GM12878 (cell line): Measurements from ENCODE around the gene DIP2B. TPM values are rescaled to one million over a fixed set of nuclear protein-coding genes. Genes with fewer than 3 reads are reported as not detected.

Experiments
- ATAC-seq: fragments of 200-7000 bp; cut with Tn5 transposase; 3 replicates; pipeline ENCODE4 v1.9.1; 2020; ENCODE audit warnings: mild to moderate bottlenecking, moderate library complexity
- BruUV-seq: library from RNA; stranded (reverse); fragments of 400-500 nt; replicated peaks from 2 replicates; lab custom pipeline; 2021; lab: Mats Ljungman, UMichigan
- CTCF ChIA-PET: fragments of 300-600 bp; sonication (Branson Sonifier 250); formaldehyde crosslinking; extraction: SDS; loops from one replicate; lab custom pipeline; 2021; ENCODE audit warnings: inconsistent platforms; lab: Yijun Ruan, JAX
- POLR2A ChIA-PET: fragments of 350-600 bp; formaldehyde crosslinking; extraction: SDS; loops from one replicate; lab custom pipeline; 2021; ENCODE audit warnings: inconsistent platforms; lab: Charles Lee
- RAD21 ChIA-PET: fragments of 300-600 bp; sonication (Branson Sonifier 250); formaldehyde crosslinking; loops from one replicate; lab custom pipeline; 2023; ENCODE audit warnings: antibody characterized with exemption; ENCODE audit not compliant: unreplicated experiment; lab: Charles Lee
- SMC1A ChIA-PET: fragments of 300-600 bp; sonication (Branson Sonifier 250); formaldehyde crosslinking; loops from one replicate; lab custom pipeline; 2023; ENCODE audit not compliant: unreplicated experiment, uncharacterized antibody; lab: Charles Lee
- DNase-seq: peaks from one replicate; pipeline ENCODE4 v3.0.0-alpha.2; 2011; ENCODE audit warnings: low read depth, low spot score
- FAIRE-seq: peaks from 3 replicates; lab custom pipeline; 2011; peaks lifted over from hg19 to GRCh38; lab: Jason Lieb, UNC
- H2AFZ ChIP-seq: 2 replicates; pipeline ENCODE4 v1.6.0; 2011; ENCODE audit warnings: low read depth, low read length, control low read depth; ENCODE audit not compliant: control insufficient read depth
- H3K27ac ChIP-seq: 2 replicates; pipeline ENCODE4 v1.5.1; 2011; ENCODE audit warnings: control low read depth; ENCODE audit not compliant: control insufficient read depth, insufficient read depth
- H3K27me3 ChIP-seq, 2 experiments: replicated peaks in 1 of 2; 2 replicates each; pipeline versions ENCODE4 v1.6.0 to v1.6.1; 2011; ENCODE audit warnings: low read length in 1 of 2; ENCODE audit not compliant: control insufficient read depth in 2 of 2, insufficient read depth in 2 of 2
- H3K36me3 ChIP-seq, 2 experiments: 2 replicates each; pipeline ENCODE4 v1.5.1; 2011; ENCODE audit warnings: low read length in 1 of 2; ENCODE audit not compliant: control insufficient read depth in 2 of 2, insufficient read depth in 2 of 2
- H3K4me1 ChIP-seq: 2 replicates; pipeline ENCODE4 v1.6.1; 2011; ENCODE audit warnings: mild to moderate bottlenecking, low read length, moderate library complexity, mixed read lengths; ENCODE audit not compliant: control insufficient read depth, insufficient read depth
- H3K4me2 ChIP-seq: 2 replicates; pipeline ENCODE4 v1.6.0; 2011; ENCODE audit warnings: control low read depth; ENCODE audit not compliant: control insufficient read depth, insufficient read depth
- H3K4me3 ChIP-seq: fragments of 200-600 bp; sonication (generic); 2 replicates; pipeline ENCODE4 v1.5.1; 2016
- H3K79me2 ChIP-seq: 2 replicates; pipeline ENCODE4 v1.6.0; 2011; ENCODE audit warnings: low read length; ENCODE audit not compliant: control insufficient read depth, insufficient read depth
- H3K9ac ChIP-seq: 2 replicates; pipeline ENCODE4 v1.8.0; 2011; ENCODE audit warnings: low read length, control low read depth, mixed read lengths; ENCODE audit not compliant: control insufficient read depth, insufficient read depth
- H3K9me3 ChIP-seq: replicated peaks from 3 replicates; pipeline ENCODE4 v1.5.1; 2011; ENCODE audit warnings: mild to moderate bottlenecking, low read length; ENCODE audit not compliant: control insufficient read depth, insufficient read depth
- H4K20me1 ChIP-seq: 2 replicates; pipeline ENCODE4 v1.6.0; 2011; ENCODE audit not compliant: control insufficient read depth, insufficient read depth
- BHLHE40 ChIP-seq, 2 experiments: fragments of 450-650 bp in 1 of 2; IDR thresholded peaks; 2 replicates each; pipeline ENCODE4 v1.6.1; 2011 to 2017; ENCODE audit warnings: low read depth in 2 of 2, borderline replicate concordance in 1 of 2, improper control_type of control experiment in 1 of 2, low read length in 1 of 2, mild to moderate bottlenecking in 1 of 2
- CREB1 ChIP-seq: IDR thresholded peaks from 2 replicates; pipeline ENCODE4 v1.6.1; 2012; ENCODE audit warnings: low read depth, mild to moderate bottlenecking, inconsistent platforms
- FOXK2 ChIP-seq: fragments of 450-650 bp; IDR thresholded peaks from 2 replicates; pipeline ENCODE4 v1.6.1; 2017; ENCODE audit warnings: mild to moderate bottlenecking, moderate library complexity
- HDAC6 ChIP-seq: fragments of 200-600 bp; sonication (generic); IDR thresholded peaks from one replicate; pipeline ENCODE4 v1.8.0; 2017; ENCODE audit warnings: antibody characterized with exemption; ENCODE audit not compliant: unreplicated experiment
- HDGF ChIP-seq: fragments of 450-650 bp; IDR thresholded peaks from 2 replicates; pipeline ENCODE4 v1.6.1; 2016; ENCODE audit warnings: antibody characterized with exemption
- IKZF2 ChIP-seq, 2 experiments: fragments of 450-650 bp; IDR thresholded peaks; 2 replicates each; pipeline ENCODE4 v1.6.1; 2017; ENCODE audit warnings: mild to moderate bottlenecking in 2 of 2, moderate library complexity in 2 of 2
- PAX8 ChIP-seq: fragments of 450-650 bp; IDR thresholded peaks from 2 replicates; pipeline ENCODE4 v1.6.1; 2017; ENCODE audit warnings: mild to moderate bottlenecking, moderate library complexity
- POLR2AphosphoS2 ChIP-seq: IDR thresholded peaks from 2 replicates; pipeline ENCODE4 v1.6.1; 2011; ENCODE audit warnings: low read depth, mild to moderate bottlenecking, low read length, improper control_type of control experiment, moderate library complexity
- RAD21 ChIP-seq: IDR thresholded peaks from 2 replicates; pipeline ENCODE4 v1.6.1; 2011; ENCODE audit warnings: mild to moderate bottlenecking, low read depth, low read length, moderate library complexity; ENCODE audit not compliant: insufficient read depth
- SIX5 ChIP-seq: IDR thresholded peaks from 2 replicates; pipeline ENCODE4 v1.6.1; 2011; ENCODE audit warnings: mild to moderate bottlenecking, low read depth, low read length, moderate library complexity; ENCODE audit not compliant: severe bottlenecking
- SP1 ChIP-seq: IDR thresholded peaks from one replicate; pipeline ENCODE4 v1.6.1; 2011; ENCODE audit warnings: low read depth, low read length
- TCF12 ChIP-seq: IDR thresholded peaks from 2 replicates; pipeline ENCODE4 v1.6.1; 2011; ENCODE audit warnings: low read depth, mild to moderate bottlenecking, low read length
- WRNIP1 ChIP-seq: IDR thresholded peaks from 2 replicates; pipeline ENCODE4 v1.6.1; 2011; ENCODE audit warnings: low read depth, low read length, improper control_type of control experiment, borderline replicate concordance
- ZNF207 ChIP-seq: fragments of 450-650 bp; IDR thresholded peaks from 2 replicates; pipeline ENCODE4 v1.6.1; 2014; ENCODE audit warnings: antibody characterized with exemption, mild to moderate bottlenecking, borderline replicate concordance
- WGBS: methylation state at CpG from one replicate; pipeline ENCODE4 v1.1.6; 2016; ENCODE audit warnings: low lambda C conversion rate; ENCODE audit not compliant: insufficient replicate concordance, insufficient coverage; ENCODE audit errors: missing lambda C conversion rate; 5-methylcytosine and 5-hydroxymethylcytosine counted together
- in situ Hi-C: fragments of 300-500 bp; cut with MboI; formaldehyde crosslinking; loops from 9 replicates; pipeline ENCODE4 v1.14.3; 2018; ENCODE audit warnings: mixed read lengths
- intact Hi-C: fragments of 100-400 bp; cut with micrococcal nuclease; formaldehyde crosslinking; loops from one replicate; pipeline ENCODE4 v1.14.2; 2022; ENCODE audit not compliant: unreplicated experiment
- polyA plus RNA-seq, 11 experiments: library from polyadenylated mRNA; depleted of rRNA in 4 of 11; unstranded in 6 of 11; stranded (reverse) in 5 of 11; fragments of >200 nt; fragmentation: Nextera tagmentation in 4 of 11; fragmentation: Illumina TruSeq in 1 of 11; extraction: Ambion mirVana in 4 of 11; extraction: Trizol in 1 of 11; gene quantifications; 1 replicate in 1 of 11; 2 replicates in 10 of 11; pipeline versions ENCODE4 v1.2.1 to v1.2.3, GENCODE V29; 2011 to 2016; ENCODE audit warnings: inconsistent platforms in 2 of 11, missing spikeins in 2 of 11, low read depth in 1 of 11
- total RNA-seq, 4 experiments: library from RNA; depleted of rRNA in 3 of 4; stranded (reverse); fragments of >200 nt in 3 of 4; fragmentation: Illumina TruSeq in 1 of 4; extraction: Trizol in 1 of 4; gene quantifications; 2 replicates each; pipeline versions ENCODE4 v1.2.1 to v1.2.3, GENCODE V29; 2013 to 2021
- TF ChIP-seq, protein P1 (sequence below): fragments of 450-650 bp; IDR thresholded peaks from 2 replicates; pipeline ENCODE4 v1.6.1; 2017; ENCODE audit warnings: mild to moderate bottlenecking, moderate library complexity
- TF ChIP-seq, protein P2 (sequence below): fragments of 450-650 bp; IDR thresholded peaks from 2 replicates; pipeline ENCODE4 v1.6.1; 2017; ENCODE audit warnings: antibody characterized with exemption, mild to moderate bottlenecking, moderate library complexity

The DIP2B gene
- total and polyA plus RNA-seq, 10 of the 15 experiments (the other 5 are each of a cell fraction or from before 2014, with no cell fraction given), result 4.5 to 30.0 (median 18.6) TPM

DNA sequence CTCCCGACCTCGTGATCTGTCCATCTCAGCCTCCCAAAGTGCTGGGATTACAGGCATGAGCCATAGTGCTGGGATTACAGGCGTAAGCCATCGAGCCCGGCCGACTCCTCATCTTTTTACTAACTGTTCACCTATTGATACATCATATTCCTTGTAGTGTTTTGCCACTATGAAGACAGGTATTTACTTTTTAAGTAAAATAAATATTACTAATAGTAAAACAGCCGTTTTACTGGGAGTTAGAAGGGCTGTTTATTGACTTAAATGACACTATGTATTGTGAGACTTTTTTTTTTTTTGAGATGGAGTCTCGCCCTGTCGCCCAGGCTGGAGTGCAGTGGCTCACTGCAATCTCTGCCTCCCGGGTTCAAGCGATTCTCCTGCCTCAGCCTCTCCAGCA is 51.5 kb downstream of the DIP2B start:
- H3K27me3 ChIP-seq, result no peaks in the 10 kb centered on the region
- peaks cover 22% of the 10 kb centered on the region for H3K79me2 ChIP-seq
- H3K9ac ChIP-seq, result no peak overlapping the region
- POLR2A ChIA-PET, result no interaction called here
- H4K20me1 ChIP-seq, result no peaks in the 10 kb centered on the region
- DNase-seq (no peak), ATAC-seq (no peak), FAIRE-seq (no peak)
- no peaks in the 10 kb centered on the region; the same call in 2 of the 3 replicates for H3K9me3 ChIP-seq
- H3K4me1 ChIP-seq, result no peaks in the 10 kb centered on the region; the same call in 1 of the 2 replicates
- RAD21 ChIA-PET, result no interaction called here
- BruUV-seq, result no TSS peak
- in situ Hi-C loops, result no loop called here
- H3K4me3 ChIP-seq, result no peak overlapping the region
- intact Hi-C loops, result no loop called here
- no peak overlapping the region for H2AFZ ChIP-seq
- H3K27ac ChIP-seq, result no peak overlapping the region
- CTCF ChIA-PET, result interaction anchor here (0.7 kb wide), 1 partner anchor 12 kb away, joined by 3 read pairs; no protein-coding TSS in a partner anchor
- SMC1A ChIA-PET, result interaction anchor here (1.0 to 1.1 kb wide), 2 partner anchors 11 to 47 kb away, joined by 3 to 5 read pairs; no protein-coding TSS in a partner anchor
- no peak overlapping the region for H3K4me2 ChIP-seq
- 96% methylated on average over 11 of the region's 11 CpGs for WGBS
- peaks cover 0 to 1% of the 10 kb centered on the region in 2 experiments; a peak in 2 of 4 replicates for H3K36me3 ChIP-seq
- TF ChIP-seq RAD21, result no peak
- TF ChIP-seq SP1, result no peak
- TF ChIP-seq HDAC6, result no peak
- TF ChIP-seq CREB1, result no peak
- TF ChIP-seq ZNF207, result no peak
- no peak for TF ChIP-seq FOXK2
- no peak for TF ChIP-seq PAX8
- no peak for TF ChIP-seq WRNIP1
- no peak for TF ChIP-seq POLR2AphosphoS2
- no peak for TF ChIP-seq BHLHE40 (IDR thresholded peaks at IDR 0.05; ENCODE audit: borderline replicate concordance in 1 of 2, low read depth in 2 of 2, low read length in 1 of 2)
- TF ChIP-seq, protein P1, sequence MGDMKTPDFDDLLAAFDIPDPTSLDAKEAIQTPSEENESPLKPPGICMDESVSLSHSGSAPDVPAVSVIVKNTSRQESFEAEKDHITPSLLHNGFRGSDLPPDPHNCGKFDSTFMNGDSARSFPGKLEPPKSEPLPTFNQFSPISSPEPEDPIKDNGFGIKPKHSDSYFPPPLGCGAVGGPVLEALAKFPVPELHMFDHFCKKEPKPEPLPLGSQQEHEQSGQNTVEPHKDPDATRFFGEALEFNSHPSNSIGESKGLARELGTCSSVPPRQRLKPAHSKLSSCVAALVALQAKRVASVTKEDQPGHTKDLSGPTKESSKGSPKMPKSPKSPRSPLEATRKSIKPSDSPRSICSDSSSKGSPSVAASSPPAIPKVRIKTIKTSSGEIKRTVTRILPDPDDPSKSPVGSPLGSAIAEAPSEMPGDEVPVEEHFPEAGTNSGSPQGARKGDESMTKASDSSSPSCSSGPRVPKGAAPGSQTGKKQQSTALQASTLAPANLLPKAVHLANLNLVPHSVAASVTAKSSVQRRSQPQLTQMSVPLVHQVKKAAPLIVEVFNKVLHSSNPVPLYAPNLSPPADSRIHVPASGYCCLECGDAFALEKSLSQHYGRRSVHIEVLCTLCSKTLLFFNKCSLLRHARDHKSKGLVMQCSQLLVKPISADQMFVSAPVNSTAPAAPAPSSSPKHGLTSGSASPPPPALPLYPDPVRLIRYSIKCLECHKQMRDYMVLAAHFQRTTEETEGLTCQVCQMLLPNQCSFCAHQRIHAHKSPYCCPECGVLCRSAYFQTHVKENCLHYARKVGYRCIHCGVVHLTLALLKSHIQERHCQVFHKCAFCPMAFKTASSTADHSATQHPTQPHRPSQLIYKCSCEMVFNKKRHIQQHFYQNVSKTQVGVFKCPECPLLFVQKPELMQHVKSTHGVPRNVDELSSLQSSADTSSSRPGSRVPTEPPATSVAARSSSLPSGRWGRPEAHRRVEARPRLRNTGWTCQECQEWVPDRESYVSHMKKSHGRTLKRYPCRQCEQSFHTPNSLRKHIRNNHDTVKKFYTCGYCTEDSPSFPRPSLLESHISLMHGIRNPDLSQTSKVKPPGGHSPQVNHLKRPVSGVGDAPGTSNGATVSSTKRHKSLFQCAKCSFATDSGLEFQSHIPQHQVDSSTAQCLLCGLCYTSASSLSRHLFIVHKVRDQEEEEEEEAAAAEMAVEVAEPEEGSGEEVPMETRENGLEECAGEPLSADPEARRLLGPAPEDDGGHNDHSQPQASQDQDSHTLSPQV, result no peak
- no peak for TF ChIP-seq HDGF
- TF ChIP-seq IKZF2 (IDR thresholded peaks at IDR 0.05), result no peak
- TF ChIP-seq, protein P2, sequence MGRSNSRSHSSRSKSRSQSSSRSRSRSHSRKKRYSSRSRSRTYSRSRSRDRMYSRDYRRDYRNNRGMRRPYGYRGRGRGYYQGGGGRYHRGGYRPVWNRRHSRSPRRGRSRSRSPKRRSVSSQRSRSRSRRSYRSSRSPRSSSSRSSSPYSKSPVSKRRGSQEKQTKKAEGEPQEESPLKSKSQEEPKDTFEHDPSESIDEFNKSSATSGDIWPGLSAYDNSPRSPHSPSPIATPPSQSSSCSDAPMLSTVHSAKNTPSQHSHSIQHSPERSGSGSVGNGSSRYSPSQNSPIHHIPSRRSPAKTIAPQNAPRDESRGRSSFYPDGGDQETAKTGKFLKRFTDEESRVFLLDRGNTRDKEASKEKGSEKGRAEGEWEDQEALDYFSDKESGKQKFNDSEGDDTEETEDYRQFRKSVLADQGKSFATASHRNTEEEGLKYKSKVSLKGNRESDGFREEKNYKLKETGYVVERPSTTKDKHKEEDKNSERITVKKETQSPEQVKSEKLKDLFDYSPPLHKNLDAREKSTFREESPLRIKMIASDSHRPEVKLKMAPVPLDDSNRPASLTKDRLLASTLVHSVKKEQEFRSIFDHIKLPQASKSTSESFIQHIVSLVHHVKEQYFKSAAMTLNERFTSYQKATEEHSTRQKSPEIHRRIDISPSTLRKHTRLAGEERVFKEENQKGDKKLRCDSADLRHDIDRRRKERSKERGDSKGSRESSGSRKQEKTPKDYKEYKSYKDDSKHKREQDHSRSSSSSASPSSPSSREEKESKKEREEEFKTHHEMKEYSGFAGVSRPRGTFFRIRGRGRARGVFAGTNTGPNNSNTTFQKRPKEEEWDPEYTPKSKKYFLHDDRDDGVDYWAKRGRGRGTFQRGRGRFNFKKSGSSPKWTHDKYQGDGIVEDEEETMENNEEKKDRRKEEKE, result no peak
- TF ChIP-seq SIX5, result no peak
- no peak for TF ChIP-seq TCF12
